ENCODE measurements around the gene MLF2. TPM values are rescaled to one million over a fixed set of nuclear protein-coding genes. Genes with fewer than 3 reads are reported as not detected.

The MLF2 gene
- total and polyA plus RNA-seq, 2 of the 13 experiments (the other 11 are each of a cell fraction or from before 2014, with no cell fraction given), result 88.1 to 167 TPM

DNA sequence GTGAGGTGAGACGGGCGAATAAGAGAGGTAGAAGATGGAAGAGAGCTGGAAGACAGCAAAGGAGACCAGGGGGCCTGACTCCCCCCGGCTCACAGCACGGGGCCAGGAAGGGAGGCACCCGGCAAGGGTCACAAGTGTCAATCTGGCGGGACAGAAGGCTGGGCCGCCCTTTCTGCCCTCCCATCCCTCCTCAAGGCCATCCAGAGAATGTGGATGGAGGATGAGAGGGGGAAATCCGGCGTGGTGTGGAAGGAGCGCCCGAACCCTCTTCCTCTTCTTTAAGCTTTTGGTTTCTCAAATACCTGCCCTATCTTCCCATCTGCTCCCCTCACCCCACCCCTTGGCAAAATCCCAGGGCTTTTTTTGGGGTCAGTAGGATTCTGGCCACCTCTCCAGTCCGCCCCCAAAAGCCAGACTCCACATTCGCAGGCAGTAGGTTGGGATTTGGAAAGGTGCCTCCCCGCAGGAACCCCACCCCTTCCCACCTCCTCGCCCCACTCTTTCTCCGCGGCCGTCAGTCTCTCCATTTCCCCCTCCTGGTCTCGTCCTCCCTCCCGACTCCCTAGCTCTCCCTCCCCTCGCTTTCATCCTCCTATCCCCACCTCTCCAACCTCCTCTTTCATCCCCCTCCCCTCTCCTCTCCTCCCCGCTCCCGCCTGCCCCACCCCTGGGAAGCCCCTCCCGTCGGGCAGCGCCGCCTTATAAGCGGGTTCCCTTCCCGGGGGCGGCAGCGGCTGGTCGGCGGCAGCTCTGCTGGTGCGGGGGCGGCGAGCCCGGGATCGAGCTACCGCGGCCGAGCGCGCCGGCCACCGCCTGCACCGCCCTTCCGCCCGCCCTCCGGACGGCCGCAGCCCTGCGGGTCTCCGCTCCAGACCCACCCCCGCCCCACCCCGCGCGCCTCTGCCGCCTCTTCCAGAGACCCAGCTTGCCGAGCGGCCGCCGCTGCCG lies 13.0 kb upstream of the MLF2 start, which contains the start of gene PTMS (continued):
- TF ChIP-seq HNRNPK (IDR thresholded peaks at IDR 0.05; ENCODE audit: low read depth, low read length, poor library complexity, severe bottlenecking) (peak; percentile 86), YY1 (IDR thresholded peaks at IDR 0.05; ENCODE audit: insufficient read depth, insufficient replicate concordance, low read depth, low read length) (peak; percentile 32), KLF13 (CRISPR knock-in tag; IDR thresholded peaks at IDR 0.05) (no peak), HNRNPUL1 (IDR thresholded peaks at IDR 0.05; ENCODE audit: low read depth, low read length) (no peak), TMF1 (CRISPR knock-in tag; IDR thresholded peaks at IDR 0.05; ENCODE audit: low read depth) (peak; percentile 9; the same call in 1 of the 2 replicates), ZNF660 (CRISPR knock-in tag; IDR thresholded peaks at IDR 0.05; ENCODE audit: borderline replicate concordance, low read depth) (no peak), ZBTB7A (CRISPR knock-in tag; IDR thresholded peaks at IDR 0.05) (no peak), ARHGAP35 (CRISPR knock-in tag; IDR thresholded peaks at IDR 0.05; ENCODE audit: borderline replicate concordance) (no peak), SCMH1 (CRISPR knock-in tag; IDR thresholded peaks at IDR 0.05; ENCODE audit: borderline replicate concordance) (no peak), POLR2G (IDR thresholded peaks at IDR 0.05; ENCODE audit: low read depth, low read length) (peak; percentile 91), TEAD3 (CRISPR knock-in tag; optimal IDR thresholded peaks at IDR 0.05; ENCODE audit: borderline replicate concordance) (no peak), ZNF614 (CRISPR knock-in tag; IDR thresholded peaks at IDR 0.05; ENCODE audit: borderline replicate concordance) (no peak), ZNF557 (CRISPR knock-in tag; IDR thresholded peaks at IDR 0.05) (no peak), GATAD2A (CRISPR knock-in tag; IDR thresholded peaks at IDR 0.05) (no peak), KMT2B (CRISPR knock-in tag; IDR thresholded peaks at IDR 0.05) (no peak), SNAI1 (CRISPR knock-in tag; IDR thresholded peaks at IDR 0.05; ENCODE audit: borderline replicate concordance) (no peak), ATF1 (CRISPR knock-in tag; IDR thresholded peaks at IDR 0.05) (no peak), ZNF713 (CRISPR knock-in tag; IDR thresholded peaks at IDR 0.05) (no peak), SP4 (CRISPR knock-in tag; IDR thresholded peaks at IDR 0.05) (peak; percentile 59; the same call in 1 of the 2 replicates), DNMT3B (CRISPR knock-in tag; conservative IDR thresholded peaks at IDR 0.05) (no peak)
- TF ChIP-seq, protein P1, sequence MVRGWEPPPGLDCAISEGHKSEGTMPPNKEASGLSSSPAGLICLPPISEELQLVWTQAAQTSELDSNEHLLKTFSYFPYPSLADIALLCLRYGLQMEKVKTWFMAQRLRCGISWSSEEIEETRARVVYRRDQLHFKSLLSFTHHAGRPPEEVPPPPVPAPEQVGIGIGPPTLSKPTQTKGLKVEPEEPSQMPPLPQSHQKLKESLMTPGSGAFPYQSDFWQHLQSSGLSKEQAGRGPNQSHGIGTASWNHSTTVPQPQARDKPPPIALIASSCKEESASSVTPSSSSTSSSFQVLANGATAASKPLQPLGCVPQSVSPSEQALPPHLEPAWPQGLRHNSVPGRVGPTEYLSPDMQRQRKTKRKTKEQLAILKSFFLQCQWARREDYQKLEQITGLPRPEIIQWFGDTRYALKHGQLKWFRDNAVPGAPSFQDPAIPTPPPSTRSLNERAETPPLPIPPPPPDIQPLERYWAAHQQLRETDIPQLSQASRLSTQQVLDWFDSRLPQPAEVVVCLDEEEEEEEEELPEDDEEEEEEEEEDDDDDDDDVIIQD (CRISPR knock-in tag; IDR thresholded peaks at IDR 0.05; ENCODE audit: low read depth), result no peak
- TF ChIP-seq, protein P2, sequence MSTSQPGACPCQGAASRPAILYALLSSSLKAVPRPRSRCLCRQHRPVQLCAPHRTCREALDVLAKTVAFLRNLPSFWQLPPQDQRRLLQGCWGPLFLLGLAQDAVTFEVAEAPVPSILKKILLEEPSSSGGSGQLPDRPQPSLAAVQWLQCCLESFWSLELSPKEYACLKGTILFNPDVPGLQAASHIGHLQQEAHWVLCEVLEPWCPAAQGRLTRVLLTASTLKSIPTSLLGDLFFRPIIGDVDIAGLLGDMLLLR (CRISPR knock-in tag; IDR thresholded peaks at IDR 0.05), result no peak
- TF ChIP-seq, protein P3, sequence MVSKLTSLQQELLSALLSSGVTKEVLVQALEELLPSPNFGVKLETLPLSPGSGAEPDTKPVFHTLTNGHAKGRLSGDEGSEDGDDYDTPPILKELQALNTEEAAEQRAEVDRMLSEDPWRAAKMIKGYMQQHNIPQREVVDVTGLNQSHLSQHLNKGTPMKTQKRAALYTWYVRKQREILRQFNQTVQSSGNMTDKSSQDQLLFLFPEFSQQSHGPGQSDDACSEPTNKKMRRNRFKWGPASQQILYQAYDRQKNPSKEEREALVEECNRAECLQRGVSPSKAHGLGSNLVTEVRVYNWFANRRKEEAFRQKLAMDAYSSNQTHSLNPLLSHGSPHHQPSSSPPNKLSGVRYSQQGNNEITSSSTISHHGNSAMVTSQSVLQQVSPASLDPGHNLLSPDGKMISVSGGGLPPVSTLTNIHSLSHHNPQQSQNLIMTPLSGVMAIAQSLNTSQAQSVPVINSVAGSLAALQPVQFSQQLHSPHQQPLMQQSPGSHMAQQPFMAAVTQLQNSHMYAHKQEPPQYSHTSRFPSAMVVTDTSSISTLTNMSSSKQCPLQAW (CRISPR knock-in tag; IDR thresholded peaks at IDR 0.05), result no peak
- TF ChIP-seq, protein P4, sequence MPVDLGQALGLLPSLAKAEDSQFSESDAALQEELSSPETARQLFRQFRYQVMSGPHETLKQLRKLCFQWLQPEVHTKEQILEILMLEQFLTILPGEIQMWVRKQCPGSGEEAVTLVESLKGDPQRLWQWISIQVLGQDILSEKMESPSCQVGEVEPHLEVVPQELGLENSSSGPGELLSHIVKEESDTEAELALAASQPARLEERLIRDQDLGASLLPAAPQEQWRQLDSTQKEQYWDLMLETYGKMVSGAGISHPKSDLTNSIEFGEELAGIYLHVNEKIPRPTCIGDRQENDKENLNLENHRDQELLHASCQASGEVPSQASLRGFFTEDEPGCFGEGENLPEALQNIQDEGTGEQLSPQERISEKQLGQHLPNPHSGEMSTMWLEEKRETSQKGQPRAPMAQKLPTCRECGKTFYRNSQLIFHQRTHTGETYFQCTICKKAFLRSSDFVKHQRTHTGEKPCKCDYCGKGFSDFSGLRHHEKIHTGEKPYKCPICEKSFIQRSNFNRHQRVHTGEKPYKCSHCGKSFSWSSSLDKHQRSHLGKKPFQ (CRISPR knock-in tag; IDR thresholded peaks at IDR 0.05; ENCODE audit: insufficient replicate concordance), result no peak
